ENCODE results near the gene KLK1. TPM values are rescaled to one million over a fixed set of nuclear protein-coding genes. Genes with fewer than 3 reads are reported as not detected.

Gene KLK1
- total and polyA plus RNA-seq, 10 of the 15 experiments (the other 5 are each of a cell fraction or from before 2014, with no cell fraction given): 3.4 to 27.5 (median 20.2) TPM

GRCh38 chr19:50793558-50794065 lies 30.0 kb downstream of the KLK1 start:
- peaks cover 17 to 18% of the 10 kb centered on the region in 2 experiments; a peak in 3 of 4 replicates for H3K36me3 ChIP-seq (ENCODE audit: control insufficient read depth in 2 of 2, insufficient read depth in 2 of 2, low read length in 1 of 2)
- intact Hi-C loops (cut with micrococcal nuclease; ENCODE audit: unreplicated experiment) (loop anchor here (2.0 kb wide), 1 partner anchor 129 kb away; no protein-coding TSS in a partner anchor), in situ Hi-C loops (cut with MboI) (no loop called here)
- no peak for FAIRE-seq
- H3K4me1 ChIP-seq (ENCODE audit: control insufficient read depth, insufficient read depth, low read length): peaks cover 5% of the 10 kb centered on the region
- CTCF ChIA-PET: interaction anchor here (1.0 to 3.1 kb wide), 4 partner anchors 10 to 131 kb away, joined by 3 to 20 read pairs (median 5); no protein-coding TSS in a partner anchor
- no peak for DNase-seq (ENCODE audit: low read depth, low spot score)
- TF ChIP-seq WRNIP1 (IDR thresholded peaks at IDR 0.05; ENCODE audit: borderline replicate concordance, low read depth, low read length) (no peak), SREBF1 (IDR thresholded peaks at IDR 0.05; ENCODE audit: low read length) (no peak), POLR2A (IDR thresholded peaks at IDR 0.05; ENCODE audit: low read depth, low read length) (peak; percentile 61), RUNX3 (IDR thresholded peaks at IDR 0.05; ENCODE audit: low read length) (peak; percentile 6; the same call in 1 of the 2 replicates)
- no peak overlapping the region for H2AFZ ChIP-seq (ENCODE audit: control insufficient read depth, low read depth, low read length)
- no peaks in the 10 kb centered on the region for H3K27me3 ChIP-seq (replicated peaks in 1 of 2; ENCODE audit: control insufficient read depth in 2 of 2, insufficient read depth in 2 of 2, low read length in 1 of 2)
- 85% methylated on average over 11 of the region's 11 CpGs for WGBS (ENCODE audit: insufficient coverage, insufficient replicate concordance, low lambda C conversion rate, missing lambda C conversion rate)
- H3K9ac ChIP-seq (ENCODE audit: control insufficient read depth, insufficient read depth, low read length): no peak overlapping the region
- ATAC-seq: no peak
- no TSS peak for BruUV-seq (replicated peaks)
- H3K4me3 ChIP-seq: no peak overlapping the region
- H3K9me3 ChIP-seq (replicated peaks; ENCODE audit: control insufficient read depth, insufficient read depth, low read length): no peaks in the 10 kb centered on the region
- SMC1A ChIA-PET (ENCODE audit: uncharacterized antibody, unreplicated experiment): interaction anchor here (2.0 to 2.9 kb wide), 2 partner anchors 128 to 129 kb away, joined by 7 to 13 read pairs; no protein-coding TSS in a partner anchor
- POLR2A ChIA-PET: interaction anchor here (0.9 kb wide), 1 partner anchor 9 kb away, joined by 3 read pairs; no protein-coding TSS in a partner anchor
- RAD21 ChIA-PET (ENCODE audit: unreplicated experiment): interaction anchor here (6.7 kb wide), 1 partner anchor 128 kb away, joined by 35 read pairs; no protein-coding TSS in a partner anchor
- H3K4me2 ChIP-seq (ENCODE audit: control insufficient read depth, insufficient read depth): no peak overlapping the region
- H3K79me2 ChIP-seq (ENCODE audit: control insufficient read depth, insufficient read depth, low read length): peaks cover 3% of the 10 kb centered on the region; the same call in 1 of the 2 replicates
- peaks cover 5% of the 10 kb centered on the region for H4K20me1 ChIP-seq (ENCODE audit: control insufficient read depth, insufficient read depth)
- no peak overlapping the region for H3K27ac ChIP-seq (ENCODE audit: control insufficient read depth, insufficient read depth)
